HTERT RPE-1 (cell line): Measurements from ENCODE around the gene SYT2.
"Not testable (repeated sequence)": the region's sequence is repeated elsewhere in the genome, so short reads cannot be mapped to it uniquely, and the experiment has no call there.

Experiments used
- in situ Hi-C: fragments of 300-500 bp; cut with MboI; formaldehyde crosslinking; loops from 4 replicates; pipeline ENCODE4 v1.14.3; 2020; ENCODE audit warnings: low sequenced_read_pairs

Gene SYT2

DNA sequence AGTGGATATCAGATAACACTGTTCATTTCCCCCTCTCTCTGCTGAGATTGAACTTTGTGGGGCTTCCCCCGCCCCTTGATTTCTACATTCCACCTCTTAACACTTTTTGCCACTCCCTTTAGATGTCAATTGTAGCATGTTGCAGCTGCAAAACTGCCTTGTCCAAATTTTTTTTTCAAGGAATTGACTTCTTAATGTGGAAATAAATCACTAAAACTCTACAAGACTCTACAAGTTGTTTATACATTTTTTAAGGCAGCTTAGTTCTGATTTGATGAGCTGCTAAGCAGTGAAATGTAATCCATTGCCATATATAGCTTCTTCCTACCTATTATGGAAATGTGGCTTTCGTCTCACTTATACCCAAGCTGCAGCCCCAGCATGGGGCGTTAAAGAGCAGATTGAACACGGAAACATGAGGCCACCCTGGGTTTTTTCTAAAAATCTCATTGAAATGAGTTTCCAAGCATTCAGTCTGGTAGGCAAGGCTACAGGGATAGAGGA is 132.2 kb downstream of the SYT2 start:
- in situ Hi-C loops = no loop called here

DNA sequence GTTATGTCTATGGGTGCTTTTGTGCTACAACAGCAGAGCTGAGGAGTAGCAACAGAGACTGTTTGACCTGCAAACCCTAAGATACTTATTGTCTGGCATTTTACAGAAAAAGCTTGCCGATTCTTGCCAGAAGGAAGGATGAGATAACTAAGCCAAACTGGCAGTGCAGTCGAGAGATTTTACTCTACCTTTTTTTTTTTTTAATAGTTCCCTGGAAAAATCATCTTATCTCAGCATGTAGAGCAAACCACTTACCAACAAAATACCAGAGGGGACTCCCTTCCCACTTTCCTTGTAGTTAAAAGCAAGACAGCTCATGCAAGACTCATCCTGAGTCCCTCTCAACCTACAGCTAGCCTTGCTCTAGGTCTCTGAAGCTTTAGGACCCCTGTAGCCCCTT is 132.9 kb downstream of the SYT2 start:
- in situ Hi-C loops = no loop called here

DNA sequence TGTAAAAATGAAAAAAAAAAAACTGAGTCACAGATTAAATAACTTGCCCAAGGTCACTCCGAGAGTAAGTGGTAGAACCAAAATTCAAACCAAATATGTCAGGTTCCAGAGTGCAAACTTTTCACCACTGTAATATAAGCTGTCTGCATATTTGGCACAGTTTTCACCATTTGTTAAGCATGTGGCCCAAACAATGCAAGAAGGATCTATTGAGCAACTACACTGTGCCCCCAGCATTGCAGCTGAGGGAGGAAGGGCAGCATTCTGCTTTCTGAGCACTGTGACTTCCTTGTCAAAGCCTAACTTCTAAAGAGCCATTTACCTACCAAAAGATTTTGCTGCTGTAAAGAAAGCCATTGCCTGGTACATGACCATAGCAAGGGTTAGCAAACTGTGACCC is 133.4 kb downstream of the SYT2 start:
- in situ Hi-C loops = no loop called here

DNA sequence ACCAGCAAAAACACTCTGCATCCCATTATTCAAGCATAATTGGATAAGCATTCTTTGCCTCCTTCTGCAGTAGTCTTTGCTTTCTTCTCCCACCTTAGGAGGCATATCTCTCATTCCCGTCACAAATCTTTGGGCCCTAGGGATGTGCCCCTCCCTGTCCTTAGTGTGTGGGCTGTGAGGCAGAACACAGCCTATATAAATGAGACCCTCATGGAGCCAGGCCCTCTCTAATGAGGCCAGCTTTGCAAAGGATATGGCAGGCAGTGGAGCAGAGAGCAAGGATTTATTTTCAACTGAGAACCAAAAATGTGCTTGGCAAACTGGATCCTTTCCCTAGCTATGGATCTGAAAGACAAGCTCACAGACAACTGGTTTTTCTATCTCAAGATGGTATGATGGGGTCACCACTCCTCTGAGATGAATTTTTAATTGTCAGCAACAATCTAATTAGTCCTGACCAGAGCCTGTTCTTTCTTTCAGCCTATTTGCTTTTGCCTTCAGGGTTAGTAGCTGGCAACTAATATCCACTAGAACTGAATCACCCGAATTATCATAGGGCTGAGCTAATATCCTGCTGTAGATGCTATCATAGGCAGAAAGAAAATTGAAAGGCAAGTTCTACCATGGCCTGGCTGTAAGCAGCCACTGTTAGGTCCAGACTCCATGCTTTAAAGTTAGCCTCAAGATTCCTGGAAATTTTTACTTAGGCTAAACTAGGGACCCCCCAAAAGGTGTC is 134.2 kb downstream of the SYT2 start:
- in situ Hi-C loops = no loop called here

DNA sequence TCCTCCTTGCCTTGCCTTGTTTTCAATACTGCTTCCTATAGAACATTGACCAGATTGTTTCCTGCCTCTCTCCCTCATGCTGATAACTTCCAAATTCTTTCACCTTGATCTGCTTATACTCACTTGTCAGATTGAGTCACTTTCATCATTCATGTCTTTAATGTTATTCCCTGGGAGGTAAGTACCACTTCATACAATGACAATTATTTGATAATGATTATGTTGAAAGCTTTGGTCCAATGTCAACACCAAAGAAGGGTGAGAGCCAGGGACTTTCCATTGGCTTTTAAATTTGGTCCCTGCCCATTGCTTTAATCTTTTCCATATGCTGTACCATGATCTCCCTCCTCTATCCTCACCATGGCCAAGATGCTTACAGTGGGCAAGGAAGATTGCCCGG is 137.4 kb downstream of the SYT2 start:
- in situ Hi-C loops = no loop called here

DNA sequence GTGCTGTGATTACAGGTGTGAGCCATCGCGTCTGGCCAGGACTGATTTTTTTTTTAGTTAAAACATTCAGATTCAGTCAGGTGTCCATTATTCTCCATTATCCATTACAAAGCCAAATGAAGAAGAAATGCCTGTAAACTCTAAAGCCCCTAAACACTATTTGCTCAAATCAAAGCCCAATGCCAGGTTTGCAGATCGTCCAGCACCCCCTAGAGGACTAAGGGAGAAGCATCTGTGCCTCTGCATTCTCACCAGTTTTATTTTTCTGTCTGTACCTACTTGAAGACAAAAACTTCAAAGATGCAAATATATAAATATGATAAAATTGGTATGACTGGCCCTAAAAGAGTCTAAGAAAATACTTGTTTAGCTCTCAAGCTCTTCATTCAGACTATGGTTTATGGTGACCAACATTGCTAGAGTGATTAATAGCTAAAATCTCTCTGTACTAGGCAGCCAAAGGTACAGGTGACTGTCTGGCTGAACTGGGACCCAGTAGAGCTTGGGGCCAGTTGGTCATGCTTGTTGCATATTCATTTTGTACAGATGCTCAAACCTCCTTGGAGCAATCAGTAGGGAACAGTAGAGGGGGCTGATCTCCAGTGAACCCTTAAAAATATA is 138.4 kb downstream of the SYT2 start:
- in situ Hi-C loops = no loop called here

DNA sequence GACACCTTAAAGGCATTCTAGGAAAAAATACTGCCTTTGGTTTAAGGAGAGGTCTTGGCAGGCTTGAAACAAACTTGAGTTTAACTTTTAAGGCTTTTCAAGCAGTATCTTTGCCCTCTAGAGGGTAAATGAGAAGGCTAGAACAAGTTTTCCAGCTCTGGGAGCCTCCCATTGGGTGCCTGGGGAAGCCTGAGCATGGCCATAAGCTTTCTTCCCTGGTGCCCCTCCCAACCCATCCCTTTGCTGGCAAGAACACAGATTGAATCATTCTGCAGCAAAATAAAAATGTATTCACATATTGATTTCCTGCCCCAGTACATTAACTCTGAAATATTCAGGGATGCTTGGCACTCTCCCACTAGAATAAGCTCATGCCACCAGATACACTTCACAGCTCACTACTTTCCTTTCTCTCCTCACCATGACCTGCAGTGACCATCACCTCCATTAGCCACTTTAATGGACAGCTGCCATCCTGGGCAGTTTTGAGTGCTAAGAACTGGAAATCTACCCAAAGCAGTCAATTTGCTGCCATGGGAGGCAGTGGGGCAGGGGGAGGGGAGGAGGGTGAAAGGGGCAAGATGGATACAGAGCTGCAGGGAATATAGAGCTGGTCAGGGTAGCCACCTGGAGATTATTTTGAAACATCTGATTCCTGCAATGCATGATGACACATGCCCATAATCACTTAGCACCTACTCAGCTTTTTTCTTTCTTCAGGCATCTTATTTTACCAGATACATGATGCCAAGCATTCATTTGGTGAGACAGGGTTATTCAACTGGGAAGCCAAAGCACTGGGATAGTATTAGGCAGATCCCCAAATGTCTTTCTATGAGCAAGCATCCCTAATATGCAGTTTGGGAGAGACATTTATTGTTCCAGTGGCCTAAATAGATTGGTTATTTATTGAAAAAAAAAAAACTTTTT is 140.6 kb downstream of the SYT2 start:
- in situ Hi-C loops = no loop called here

DNA sequence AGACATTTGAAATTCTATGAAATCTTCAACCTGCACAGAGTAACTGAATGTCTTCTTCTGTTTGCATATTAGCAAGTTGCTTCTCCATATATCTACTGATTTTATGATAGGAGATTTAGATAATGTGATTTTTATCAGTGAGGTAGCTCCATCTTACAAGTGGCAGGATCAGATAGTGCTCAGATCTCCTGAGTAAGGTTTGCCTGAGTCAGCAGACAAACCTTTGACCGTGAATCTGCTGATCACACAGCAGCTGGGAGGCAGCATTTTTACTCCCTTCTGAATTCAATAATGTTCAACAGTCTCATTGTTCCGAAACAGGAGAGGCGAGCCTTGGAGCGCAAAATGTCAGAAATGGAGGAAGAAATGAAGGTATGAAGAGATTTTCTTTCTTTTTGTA is 141.4 kb downstream of the SYT2 start:
- in situ Hi-C loops = no loop called here

DNA sequence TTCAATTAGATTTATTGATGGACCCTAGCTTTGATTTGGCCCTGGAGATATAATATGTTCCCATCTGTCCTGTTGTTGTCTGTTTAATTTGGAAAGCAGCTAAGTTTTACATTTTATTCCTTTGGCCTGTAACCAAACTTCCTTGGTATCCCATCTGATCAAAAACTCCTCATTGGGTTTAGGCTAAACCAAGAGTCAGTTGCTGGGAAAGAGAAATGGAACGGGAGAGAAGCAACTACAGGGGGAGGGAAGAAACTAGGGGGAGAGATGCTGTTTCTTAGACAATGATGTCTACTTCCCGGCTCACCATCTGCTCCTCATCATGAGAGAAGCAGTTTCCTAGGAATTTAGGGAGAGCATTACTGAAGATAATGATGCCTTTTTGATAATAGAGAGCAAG is 141.8 kb downstream of the SYT2 start:
- in situ Hi-C loops = no loop called here

DNA sequence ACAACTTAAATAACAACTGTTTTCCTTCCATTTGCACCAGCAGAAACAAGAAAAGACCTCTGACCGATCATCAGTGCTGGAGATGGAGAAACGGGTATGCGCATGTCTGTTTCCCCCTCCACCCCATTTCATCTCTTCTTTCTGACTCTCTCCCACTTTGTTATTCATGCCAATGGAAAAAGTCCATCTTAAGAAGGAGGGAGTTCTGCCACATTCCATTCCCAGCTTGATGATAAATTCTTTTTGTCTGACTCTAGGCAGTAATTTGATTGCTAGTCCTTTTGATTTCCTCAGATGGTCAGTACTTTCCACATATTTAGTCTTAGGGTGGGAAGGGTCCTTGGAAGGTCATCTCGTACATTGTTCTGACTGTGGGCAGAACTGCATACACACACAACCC is 142.5 kb downstream of the SYT2 start:
- in situ Hi-C loops = no loop called here

DNA sequence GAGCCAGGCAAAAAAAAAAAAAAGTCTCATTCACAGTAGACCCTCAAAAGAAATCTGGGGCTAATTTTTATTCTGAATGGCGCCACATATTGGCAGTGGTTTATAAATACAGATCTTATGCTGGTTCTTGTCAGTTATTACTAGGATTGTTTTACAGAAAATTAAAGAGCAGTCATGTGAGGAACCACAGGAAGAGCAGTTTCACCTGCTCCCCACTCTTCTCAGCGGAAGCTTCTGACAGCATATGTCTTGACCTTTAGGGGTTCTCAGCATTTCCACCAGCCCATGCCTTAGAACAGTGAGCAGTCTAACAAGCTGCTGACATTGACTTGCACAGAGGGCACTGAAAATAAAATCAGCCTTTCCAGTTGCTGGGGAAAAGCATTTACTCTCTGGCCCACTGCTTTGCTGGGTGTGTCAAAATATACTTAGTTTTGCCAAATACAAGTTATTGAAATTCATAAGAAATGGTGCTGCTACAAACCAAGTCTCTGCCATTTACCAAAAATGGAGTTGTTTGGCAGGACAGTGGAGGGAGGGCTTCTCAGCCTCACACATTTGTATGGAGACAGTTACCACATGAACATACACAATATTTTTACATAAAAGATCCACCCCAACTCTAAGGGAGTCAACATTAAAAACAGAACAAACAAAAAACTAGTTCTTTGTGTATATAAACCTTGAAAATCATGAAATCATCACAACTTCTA is 144.2 kb downstream of the SYT2 start:
- in situ Hi-C loops = no loop called here

DNA sequence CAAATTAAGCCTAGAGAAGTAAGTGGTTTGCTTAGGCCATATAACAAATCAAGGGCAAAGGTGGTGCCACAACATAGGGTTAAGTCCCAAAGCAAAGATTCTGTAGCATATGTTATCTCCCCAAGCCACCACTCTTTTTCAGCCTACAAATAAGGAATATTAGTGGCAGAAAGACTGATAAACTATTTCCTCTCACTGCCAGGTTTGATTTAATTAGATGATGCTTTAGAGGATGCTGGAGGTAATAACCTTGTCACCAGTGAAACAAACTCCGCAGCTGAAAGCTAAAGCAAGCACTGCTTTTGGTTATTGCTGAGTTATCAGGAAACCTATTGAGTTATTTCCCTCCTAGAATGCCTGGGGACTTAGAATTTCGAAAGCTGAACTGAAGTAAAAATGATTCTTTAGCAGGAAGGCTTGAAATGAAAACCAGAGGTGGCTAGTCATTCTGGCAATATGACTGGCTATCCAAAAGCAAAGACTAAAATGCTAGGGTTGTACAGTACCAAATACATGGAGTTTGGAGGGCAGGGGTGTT is 145.2 kb downstream of the SYT2 start:
- in situ Hi-C loops = no loop called here

DNA sequence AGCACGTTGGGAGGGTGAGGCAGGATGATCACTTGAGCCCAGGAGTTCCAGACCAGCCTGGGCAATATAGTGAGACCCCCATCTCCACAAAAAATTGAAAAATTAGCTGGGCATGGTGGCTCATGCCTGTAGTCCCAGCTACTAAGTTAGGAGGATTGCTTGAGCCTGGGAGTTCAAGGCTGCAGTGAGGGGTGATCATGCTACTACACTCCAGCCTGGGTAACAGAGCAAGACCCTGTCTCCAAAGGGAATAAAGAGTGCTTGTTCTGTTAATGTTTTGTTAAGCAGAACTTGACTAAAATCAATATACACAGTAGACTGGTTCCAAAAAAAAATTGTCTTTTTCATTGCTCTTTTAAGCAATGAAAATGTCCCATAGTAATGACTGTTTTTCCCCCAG is 146.4 kb downstream of the SYT2 start:
- in situ Hi-C loops = no loop called here

DNA sequence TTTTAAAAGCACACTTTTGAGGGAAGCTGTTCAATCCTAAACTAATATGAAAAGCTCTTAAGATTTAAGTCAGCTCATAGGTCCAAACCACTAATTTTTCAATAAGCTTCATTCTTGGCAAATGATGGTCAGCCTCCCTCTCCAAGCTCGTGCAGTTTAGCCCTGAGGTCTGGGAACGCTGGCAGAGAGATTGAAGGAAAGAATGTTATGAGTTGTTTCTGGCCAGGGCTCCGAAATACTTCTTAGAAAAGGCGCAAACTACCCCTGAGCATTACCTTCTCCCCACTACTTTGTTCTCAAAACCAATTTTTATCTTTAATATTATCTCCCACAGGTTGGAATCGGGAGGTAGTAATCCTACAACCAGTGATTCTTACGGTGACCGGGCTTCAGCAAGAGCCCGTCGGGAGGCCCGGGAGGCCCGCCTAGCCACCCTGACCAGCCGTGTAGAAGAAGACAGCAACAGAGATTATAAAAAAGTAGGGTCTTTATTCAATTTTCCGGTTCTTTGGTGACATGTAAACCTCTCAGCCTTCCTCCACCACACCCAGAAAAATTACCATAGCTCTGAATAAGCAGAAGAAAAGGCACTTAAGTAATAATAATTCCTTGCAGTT is 147.7 kb downstream of the SYT2 start:
- in situ Hi-C loops = no loop called here

DNA sequence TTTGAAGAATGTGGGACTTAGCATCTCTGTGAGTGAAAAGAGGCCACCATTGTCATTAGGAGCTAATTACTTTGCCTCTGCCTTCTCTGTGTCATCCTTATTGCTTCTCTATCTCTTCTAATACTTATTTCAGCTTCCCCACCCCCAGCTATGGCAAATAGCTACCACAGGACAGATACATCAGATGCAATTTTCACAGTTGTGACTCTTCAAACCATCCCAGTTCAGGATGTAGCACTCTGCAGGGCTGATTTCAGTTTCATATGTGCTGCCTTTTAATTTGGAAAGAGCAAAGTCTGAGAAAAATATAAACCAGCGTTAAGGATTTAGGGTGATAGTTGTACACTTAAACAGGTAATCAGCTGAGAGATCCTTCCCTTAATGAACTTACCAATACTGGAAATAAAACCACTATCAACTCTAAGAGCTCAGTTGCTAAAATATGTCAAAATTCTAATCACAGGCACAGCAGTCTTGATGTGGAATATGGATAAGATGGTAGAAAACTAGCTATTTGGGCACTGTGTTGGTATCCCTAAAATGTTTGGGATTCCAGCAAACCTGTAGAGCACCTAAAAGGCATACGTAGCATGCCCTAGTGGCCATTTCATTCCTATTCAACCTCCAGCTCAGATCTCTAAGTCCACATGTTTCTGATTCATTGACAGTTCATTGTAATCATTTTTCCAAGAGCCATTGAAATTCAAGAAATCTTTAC is 148.4 kb downstream of the SYT2 start:
- in situ Hi-C loops = no loop called here

DNA sequence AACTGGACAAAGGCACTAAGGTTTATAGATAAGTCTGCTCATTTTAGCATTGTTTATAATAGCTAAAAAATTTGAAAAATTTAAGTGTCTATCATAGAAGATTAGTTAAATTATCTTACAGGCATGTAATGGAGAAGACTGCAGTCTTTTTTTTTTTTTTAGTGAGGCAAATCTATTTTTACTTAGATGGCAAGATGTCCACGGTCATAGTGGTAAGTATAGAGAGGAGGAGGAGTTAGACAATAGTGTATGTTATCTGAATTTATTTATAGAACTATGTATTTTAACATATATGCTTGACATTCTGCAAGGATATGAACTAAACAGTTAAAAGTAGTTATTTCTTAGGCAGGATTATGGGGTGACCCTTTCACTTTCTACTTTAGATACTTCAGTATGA is 149.0 kb downstream of the SYT2 start:
- in situ Hi-C loops = no loop called here

DNA sequence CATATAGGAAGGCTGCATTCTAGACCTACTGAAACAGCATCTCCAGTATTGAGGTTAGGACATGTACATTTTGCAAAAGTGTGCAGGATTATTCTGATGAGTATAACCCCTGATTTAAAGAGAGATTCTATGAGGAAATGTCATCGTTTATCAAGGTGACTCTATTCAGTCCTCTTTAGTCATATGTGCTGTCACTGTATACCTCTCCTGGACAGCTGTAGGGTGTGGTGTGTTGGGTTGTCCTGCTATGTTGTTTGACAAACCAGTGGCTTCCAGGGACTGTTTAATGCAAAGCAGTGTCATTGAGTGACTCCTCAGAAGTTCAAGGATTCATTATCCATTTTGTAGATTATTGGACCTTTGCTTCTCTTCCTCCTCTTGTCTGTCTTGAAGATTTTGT is 152.6 kb downstream of the SYT2 start:
- in situ Hi-C loops = not testable (repeated sequence)

DNA sequence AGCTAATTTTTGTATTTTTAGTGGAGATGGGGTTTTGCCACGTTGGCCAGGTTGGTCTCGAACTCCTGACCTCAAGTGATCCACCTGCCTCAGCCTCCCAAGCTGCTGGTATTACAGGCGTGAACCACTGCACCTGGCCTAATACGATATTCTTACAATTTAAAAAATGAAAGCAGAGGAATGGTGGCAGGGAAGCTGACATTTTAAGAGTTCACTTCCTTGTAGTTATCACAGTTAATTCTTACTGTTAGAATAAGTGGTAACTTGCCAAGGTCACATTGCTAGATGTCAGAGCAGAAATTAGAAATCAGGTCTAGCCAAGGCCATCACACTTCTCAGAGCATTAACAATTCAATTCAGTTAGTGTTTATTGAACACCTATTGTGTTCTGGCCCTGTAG is 154.2 kb downstream of the SYT2 start:
- in situ Hi-C loops = not testable (repeated sequence)

DNA sequence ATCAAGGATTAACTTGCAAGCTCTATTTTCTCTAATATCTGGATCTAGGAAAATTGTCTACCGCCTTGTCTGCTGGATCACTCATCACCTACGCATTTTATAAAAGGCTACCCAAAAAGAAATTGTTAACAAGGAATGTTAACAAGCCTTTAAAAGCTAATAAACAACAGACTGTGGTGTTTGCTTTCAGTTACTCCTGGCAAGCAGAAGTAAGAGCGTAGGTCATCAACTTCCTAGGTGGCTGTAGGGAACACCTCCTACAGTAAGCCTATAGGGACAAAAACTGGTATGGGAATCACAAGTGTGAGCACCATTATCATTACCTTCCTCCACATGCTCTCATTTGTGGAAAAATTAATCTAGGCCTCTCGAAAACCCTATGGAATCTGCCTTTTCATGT is 155.6 kb downstream of the SYT2 start:
- in situ Hi-C loops = not testable (repeated sequence)
